ENCODE measurements around the gene RIPPLY2.

The RIPPLY2 gene

DNA sequence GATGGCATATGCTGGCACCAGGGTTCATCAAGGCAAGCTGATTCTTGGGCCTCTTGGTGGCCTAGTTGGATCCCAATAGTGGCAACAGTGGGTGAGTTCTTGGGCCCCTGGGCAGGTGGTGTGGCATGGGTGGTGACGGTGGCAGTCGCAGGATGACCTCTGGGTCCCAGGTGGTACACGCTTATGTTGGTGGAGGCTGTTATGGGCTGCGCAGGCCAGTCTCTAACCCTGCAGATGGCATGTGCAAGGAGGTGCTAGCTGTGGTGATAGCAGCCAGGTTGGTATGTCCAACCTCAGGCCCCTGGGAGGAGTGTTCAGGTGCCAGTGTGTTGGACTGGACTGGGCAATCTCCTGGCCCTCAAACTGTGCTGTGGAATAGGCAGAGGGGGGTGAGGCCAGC lies 52.5 kb downstream of the RIPPLY2 start:
- no peak for DNase-seq (ENCODE audit: low spot score)
